Measurements from ENCODE around the gene UFC1. TPM values are rescaled to one million over a fixed set of nuclear protein-coding genes. Genes with fewer than 3 reads are reported as not detected.

Gene UFC1
- total and polyA plus RNA-seq, 2 donors (not counting 3 experiments of a cell fraction or from before 2014, with no cell fraction given) = 102 to 149 TPM

DNA sequence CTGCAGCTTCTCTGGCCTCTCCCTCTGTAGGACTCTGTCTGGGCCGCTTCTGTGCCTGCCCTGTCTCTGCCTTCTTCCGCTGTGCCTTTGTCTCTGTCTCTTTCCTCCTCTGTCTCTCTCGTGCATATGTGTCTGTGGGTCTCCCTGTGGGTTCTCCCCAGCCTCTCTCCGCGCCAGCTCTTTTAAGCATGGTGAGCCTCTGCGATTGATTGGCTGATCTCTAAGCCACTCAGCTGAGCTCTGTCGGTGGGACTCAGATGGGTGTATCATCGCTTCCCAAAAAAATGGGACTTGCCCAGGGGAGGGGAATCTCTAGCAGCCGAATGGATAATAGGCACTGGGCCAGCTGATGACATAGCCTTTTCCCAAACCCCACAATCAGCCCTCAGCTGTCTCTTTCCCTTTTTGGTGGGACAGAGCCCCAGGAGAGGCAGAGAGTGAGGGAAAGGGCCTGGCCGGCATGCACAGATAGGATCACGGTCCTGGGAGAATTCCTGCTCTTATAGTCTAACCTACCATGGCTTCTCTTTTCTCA is 45.2 kb downstream of the UFC1 start, which contains the start of gene ADAMTS4:
ADAMTS4 (minus strand) TSS at position 158 of the 535 bp plus-strand sequence. CDS start 427 bp downstream, outside the sequence.
- FAIRE-seq (peak; percentile 50), DNase-seq (ENCODE audit: low read depth, low spot score) (peak; percentile 65)
- Histone ChIP-seq H3K79me2 (ENCODE audit: control insufficient read depth, insufficient read depth, low read length) (peaks cover 50% of the 10 kb centered on the region), H3K9me3 (replicated peaks; ENCODE audit: control insufficient read depth, insufficient read depth, low read length) (no peaks in the 10 kb centered on the region), H3K4me1 (ENCODE audit: control insufficient read depth, extremely low read depth, insufficient read depth, low read length) (peaks cover 61% of the 10 kb centered on the region), H3K36me3 (ENCODE audit: control insufficient read depth in 2 of 2, extremely low read depth in 1 of 2, insufficient read depth in 2 of 2, low read length in 2 of 2) (no peaks in the 10 kb centered on the region), H3K27ac (ENCODE audit: insufficient read depth, low read depth, low read length) (peak within 1 kb of the TSS; percentile 98), H3K4me3 (replicated peaks in 1 of 3; ENCODE audit: insufficient read depth in 1 of 3, low read depth in 1 of 3, low read length in 3 of 3) (peak within 1 kb of the TSS; percentile 26 to 51 (median 44)), H3K4me2 (ENCODE audit: insufficient read depth, low read length) (peak within 1 kb of the TSS; percentile 47), H2AFZ (ENCODE audit: low read depth, low read length) (peak within 1 kb of the TSS; percentile 37), H4K20me1 (replicated peaks; ENCODE audit: control insufficient read depth, extremely low read depth, insufficient read depth, low read length) (no peaks in the 10 kb centered on the region), H3K9me1 (replicated peaks; ENCODE audit: control insufficient read depth, extremely low read depth, insufficient read depth, low read length) (no peaks in the 10 kb centered on the region), H3K27me3 (ENCODE audit: control insufficient read depth in 2 of 2, insufficient read depth in 2 of 2, low read length in 2 of 2) (no peaks in the 10 kb centered on the region), H3K9ac (replicated peaks; ENCODE audit: extremely low read depth, insufficient read depth, low read length) (peak within 1 kb of the TSS; percentile 75)
- intact Hi-C loops (cut with micrococcal nuclease) = no loop called here
- dilution Hi-C loops (cut with MboI; ENCODE audit: extremely low pct_ligation_motif_present, low sequenced_read_pairs) = no loop called here
- TF ChIP-seq POLR2A (IDR thresholded peaks at IDR 0.05; ENCODE audit: low read depth, low read length) (peak; percentile 89), POLR2AphosphoS5 (IDR thresholded peaks at IDR 0.05; ENCODE audit: insufficient read depth, low read depth, low read length) (no peak)
- ChIA-PET CTCF (interaction anchor here (1.0 to 3.2 kb wide), 7 partner anchors 8 to 183 kb away, joined by 3 to 35 read pairs (median 14); partner anchors contain the start of genes PPOX and TOMM40L), POLR2A (interaction anchor here (0.5 kb wide), 1 partner anchor 44 kb away, joined by 3 read pairs; no protein-coding TSS in a partner anchor)
- BruUV-seq (replicated peaks) = no TSS peak

DNA sequence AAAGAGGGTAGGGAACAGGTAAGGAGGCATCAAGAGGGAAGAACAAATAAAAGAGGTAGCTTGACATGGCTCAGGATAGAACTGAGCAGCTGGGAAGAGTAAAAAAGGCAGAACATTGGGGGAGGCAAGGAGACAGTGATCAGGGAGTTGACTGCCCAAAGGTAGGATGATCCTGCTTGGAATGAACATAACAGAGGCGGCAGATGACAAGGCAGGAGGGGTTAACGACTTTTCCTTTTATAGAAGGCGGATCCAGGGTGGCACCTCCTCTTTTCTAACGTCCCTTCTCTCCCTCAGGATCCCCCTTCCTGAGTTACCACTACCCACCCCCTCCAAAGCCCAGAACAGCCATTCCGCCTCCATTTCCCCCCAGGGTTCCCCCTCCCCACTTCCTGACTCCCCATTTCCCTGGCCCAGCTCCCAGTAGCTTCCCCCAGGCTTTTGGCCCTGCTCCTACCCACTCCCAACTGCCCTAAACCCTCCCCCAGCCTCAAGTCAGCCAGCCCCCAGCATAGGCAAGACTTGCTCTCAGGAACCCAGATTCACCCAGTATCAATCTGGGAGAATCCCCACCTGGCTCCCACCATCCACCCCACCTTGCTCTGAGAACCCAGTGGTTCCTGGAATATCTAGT is 45.8 kb downstream of the UFC1 start:
- intact Hi-C loops (cut with micrococcal nuclease) (loop anchor here (1.0 kb wide), 1 partner anchor 14 kb away; no protein-coding TSS in a partner anchor), dilution Hi-C loops (cut with MboI; ENCODE audit: extremely low pct_ligation_motif_present, low sequenced_read_pairs) (no loop called here)
- Histone ChIP-seq H3K4me2 (ENCODE audit: insufficient read depth, low read length) (peak overlapping the region; percentile 47), H3K9me3 (replicated peaks; ENCODE audit: control insufficient read depth, insufficient read depth, low read length) (no peaks in the 10 kb centered on the region), H3K9me1 (replicated peaks; ENCODE audit: control insufficient read depth, extremely low read depth, insufficient read depth, low read length) (no peaks in the 10 kb centered on the region), H3K79me2 (ENCODE audit: control insufficient read depth, insufficient read depth, low read length) (peaks cover 56% of the 10 kb centered on the region), H3K4me3 (replicated peaks in 1 of 3; ENCODE audit: insufficient read depth in 1 of 3, low read depth in 1 of 3, low read length in 3 of 3) (no peak overlapping the region), H3K4me1 (ENCODE audit: control insufficient read depth, extremely low read depth, insufficient read depth, low read length) (peaks cover 61% of the 10 kb centered on the region), H2AFZ (ENCODE audit: low read depth, low read length) (peak overlapping the region; percentile 37), H3K9ac (replicated peaks; ENCODE audit: extremely low read depth, insufficient read depth, low read length) (peak overlapping the region; percentile 75), H3K27me3 (ENCODE audit: control insufficient read depth in 2 of 2, insufficient read depth in 2 of 2, low read length in 2 of 2) (no peaks in the 10 kb centered on the region), H3K27ac (ENCODE audit: insufficient read depth, low read depth, low read length) (peak overlapping the region; percentile 98), H3K36me3 (ENCODE audit: control insufficient read depth in 2 of 2, extremely low read depth in 1 of 2, insufficient read depth in 2 of 2, low read length in 2 of 2) (no peaks in the 10 kb centered on the region), H4K20me1 (replicated peaks; ENCODE audit: control insufficient read depth, extremely low read depth, insufficient read depth, low read length) (no peaks in the 10 kb centered on the region)
- BruUV-seq (replicated peaks) = no TSS peak
- ChIA-PET POLR2A (no interaction called here), CTCF (interaction anchor here (1.7 to 3.2 kb wide), 4 partner anchors 10 to 183 kb away, joined by 14 to 35 read pairs (median 16); partner anchors contain the start of genes PPOX and TOMM40L)
- TF ChIP-seq POLR2A (IDR thresholded peaks at IDR 0.05; ENCODE audit: low read depth, low read length) (no peak), JUN (IDR thresholded peaks at IDR 0.05; ENCODE audit: borderline replicate concordance, insufficient read depth, insufficient read length, low read depth) (no peak), GATA2 (IDR thresholded peaks at IDR 0.05; ENCODE audit: insufficient read depth, insufficient read length, low read depth, low read length) (no peak), EZH2 (IDR thresholded peaks at IDR 0.05; ENCODE audit: borderline replicate concordance, low read depth, low read length, severe bottlenecking) (no peak), MYC (IDR thresholded peaks at IDR 0.05; ENCODE audit: low read depth, low read length) (no peak), FOS (IDR thresholded peaks at IDR 0.05; ENCODE audit: borderline replicate concordance, insufficient read depth, low read length) (no peak), POLR2AphosphoS5 (IDR thresholded peaks at IDR 0.05; ENCODE audit: insufficient read depth, low read depth, low read length) (no peak)
- TF ChIP-seq, protein P1, sequence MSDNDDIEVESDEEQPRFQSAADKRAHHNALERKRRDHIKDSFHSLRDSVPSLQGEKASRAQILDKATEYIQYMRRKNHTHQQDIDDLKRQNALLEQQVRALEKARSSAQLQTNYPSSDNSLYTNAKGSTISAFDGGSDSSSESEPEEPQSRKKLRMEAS (IDR thresholded peaks at IDR 0.05; ENCODE audit: insufficient read depth, insufficient read length) = no peak
- TF ChIP-seq, protein P2, sequence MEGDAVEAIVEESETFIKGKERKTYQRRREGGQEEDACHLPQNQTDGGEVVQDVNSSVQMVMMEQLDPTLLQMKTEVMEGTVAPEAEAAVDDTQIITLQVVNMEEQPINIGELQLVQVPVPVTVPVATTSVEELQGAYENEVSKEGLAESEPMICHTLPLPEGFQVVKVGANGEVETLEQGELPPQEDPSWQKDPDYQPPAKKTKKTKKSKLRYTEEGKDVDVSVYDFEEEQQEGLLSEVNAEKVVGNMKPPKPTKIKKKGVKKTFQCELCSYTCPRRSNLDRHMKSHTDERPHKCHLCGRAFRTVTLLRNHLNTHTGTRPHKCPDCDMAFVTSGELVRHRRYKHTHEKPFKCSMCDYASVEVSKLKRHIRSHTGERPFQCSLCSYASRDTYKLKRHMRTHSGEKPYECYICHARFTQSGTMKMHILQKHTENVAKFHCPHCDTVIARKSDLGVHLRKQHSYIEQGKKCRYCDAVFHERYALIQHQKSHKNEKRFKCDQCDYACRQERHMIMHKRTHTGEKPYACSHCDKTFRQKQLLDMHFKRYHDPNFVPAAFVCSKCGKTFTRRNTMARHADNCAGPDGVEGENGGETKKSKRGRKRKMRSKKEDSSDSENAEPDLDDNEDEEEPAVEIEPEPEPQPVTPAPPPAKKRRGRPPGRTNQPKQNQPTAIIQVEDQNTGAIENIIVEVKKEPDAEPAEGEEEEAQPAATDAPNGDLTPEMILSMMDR (IDR thresholded peaks at IDR 0.05; ENCODE audit: extremely low read depth in 1 of 2, insufficient read depth in 1 of 2, low read depth in 1 of 2, low read length in 2 of 2) = no peak
- FAIRE-seq (no peak), DNase-seq (ENCODE audit: low read depth, low spot score) (peak; percentile 42)

Measured in endothelial cell of umbilical vein (primary cell).